Upper lobe of left lung (tissue), 4 donors: Measurements from ENCODE around the gene MRGPRG.

Experiments
- EP300 ChIP-seq, 4 donors: sonication (generic); formaldehyde crosslinking; IDR thresholded peaks; one replicate each; pipeline ENCODE4 v1.5.1; 2017; ENCODE audit warnings: antibody characterized with exemption in 4 of 4, control low read depth in 2 of 4
- POLR2A ChIP-seq, 4 donors: fragments of 450-650 bp; IDR thresholded peaks; one replicate each; pipeline ENCODE4 v1.5.1; 2016 to 2017; ENCODE audit warnings: antibody characterized with exemption in 4 of 4, mild to moderate bottlenecking in 2 of 4
- POLR2AphosphoS5 ChIP-seq, 2 donors: sonication (generic); formaldehyde crosslinking; IDR thresholded peaks; one replicate each; pipeline ENCODE4 v1.5.1; 2017; ENCODE audit warnings: antibody characterized with exemption in 2 of 2
- TF ChIP-seq, protein P1 (sequence below), 6 experiments: fragments of 450-650 bp in 4 of 6; fragments of 200-600 bp in 2 of 6; sonication (generic) in 2 of 6; IDR thresholded peaks; one replicate each; pipeline ENCODE4 v1.5.1; 2016 to 2019; ENCODE audit warnings: antibody characterized with exemption in 6 of 6

DNA sequence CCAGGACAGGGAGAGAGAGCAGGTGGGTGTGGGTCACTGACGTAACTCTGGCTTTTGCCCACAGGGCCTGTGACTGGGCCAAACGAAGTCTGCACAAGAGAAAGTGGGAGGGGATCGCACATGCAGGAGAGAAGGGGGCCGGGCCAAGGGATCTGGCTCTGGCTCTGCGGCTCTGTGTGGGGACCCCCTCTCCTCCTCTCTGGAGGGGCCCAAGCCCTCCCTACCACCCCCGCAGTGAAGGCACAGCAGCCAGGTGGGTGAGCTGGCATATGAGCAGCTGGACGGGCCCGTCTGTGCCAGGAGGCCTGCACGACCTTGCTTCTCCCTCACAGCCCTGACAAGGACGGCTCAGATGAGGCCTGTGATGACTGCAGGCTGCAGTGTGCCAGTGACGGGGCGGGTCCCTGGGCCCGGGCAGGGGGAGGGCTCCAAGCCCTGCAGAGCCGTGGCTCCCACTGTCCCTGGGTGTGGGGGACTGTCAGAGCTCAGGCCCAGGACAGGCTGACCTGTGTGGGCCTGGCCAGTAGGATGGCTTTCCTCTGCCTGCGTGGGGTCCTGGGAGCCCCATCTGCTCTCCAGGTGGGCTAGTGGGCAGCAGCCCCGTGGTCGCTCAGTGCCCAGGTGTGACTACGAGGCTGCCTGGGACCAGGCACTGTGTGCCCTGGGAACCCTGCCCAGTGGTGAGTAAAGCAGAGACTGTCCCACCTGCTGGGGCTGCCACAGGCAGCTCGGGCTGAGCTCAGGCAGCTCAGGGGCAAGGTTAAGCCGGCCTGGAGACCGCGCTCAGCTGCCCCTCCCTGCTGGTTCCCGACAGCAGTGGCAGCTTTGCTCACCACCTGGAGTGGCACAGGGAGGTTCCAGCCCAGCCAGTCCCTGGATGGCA, 22.2 kb downstream of the MRGPRG start:
- TF ChIP-seq, protein P1, sequence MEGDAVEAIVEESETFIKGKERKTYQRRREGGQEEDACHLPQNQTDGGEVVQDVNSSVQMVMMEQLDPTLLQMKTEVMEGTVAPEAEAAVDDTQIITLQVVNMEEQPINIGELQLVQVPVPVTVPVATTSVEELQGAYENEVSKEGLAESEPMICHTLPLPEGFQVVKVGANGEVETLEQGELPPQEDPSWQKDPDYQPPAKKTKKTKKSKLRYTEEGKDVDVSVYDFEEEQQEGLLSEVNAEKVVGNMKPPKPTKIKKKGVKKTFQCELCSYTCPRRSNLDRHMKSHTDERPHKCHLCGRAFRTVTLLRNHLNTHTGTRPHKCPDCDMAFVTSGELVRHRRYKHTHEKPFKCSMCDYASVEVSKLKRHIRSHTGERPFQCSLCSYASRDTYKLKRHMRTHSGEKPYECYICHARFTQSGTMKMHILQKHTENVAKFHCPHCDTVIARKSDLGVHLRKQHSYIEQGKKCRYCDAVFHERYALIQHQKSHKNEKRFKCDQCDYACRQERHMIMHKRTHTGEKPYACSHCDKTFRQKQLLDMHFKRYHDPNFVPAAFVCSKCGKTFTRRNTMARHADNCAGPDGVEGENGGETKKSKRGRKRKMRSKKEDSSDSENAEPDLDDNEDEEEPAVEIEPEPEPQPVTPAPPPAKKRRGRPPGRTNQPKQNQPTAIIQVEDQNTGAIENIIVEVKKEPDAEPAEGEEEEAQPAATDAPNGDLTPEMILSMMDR (IDR thresholded peaks at IDR 0.05): no peak
- no peak for TF ChIP-seq POLR2A (IDR thresholded peaks at IDR 0.05)
- TF ChIP-seq POLR2AphosphoS5 (IDR thresholded peaks at IDR 0.05): no peak
- no peak for TF ChIP-seq EP300 (IDR thresholded peaks at IDR 0.05)
